NCI-H2227 treated with DMSO at 0.1 percent for 48 hours (cell line): ENCODE measurements around the gene LPIN1.

Experiments used
- DNase-seq: peaks from one replicate; lab custom pipeline; 2025; lab: John Stamatoyannopoulos, UW

Gene LPIN1

GRCh38 chr2:11866358-11867335, 120.2 kb downstream of the LPIN1 start:
- DNase-seq = no peak

GRCh38 chr2:11867926-11868325, 121.5 kb downstream of the LPIN1 start:
- DNase-seq = no peak

- DNase-seq = no peak
Measured at GRCh38 chr2:11869391-11869991, 123.1 kb downstream of the LPIN1 start.

- no peak for DNase-seq
Measured at GRCh38 chr2:11870064-11870463, 123.6 kb downstream of the LPIN1 start.

- no peak for DNase-seq
Measured at GRCh38 chr2:11870584-11870983, 124.2 kb downstream of the LPIN1 start.

GRCh38 chr2:11871421-11871820, 125.0 kb downstream of the LPIN1 start:
- DNase-seq = no peak

GRCh38 chr2:11872247-11872947, 126.0 kb downstream of the LPIN1 start:
- no peak for DNase-seq

GRCh38 chr2:11872948-11873269, 126.5 kb downstream of the LPIN1 start:
- no peak for DNase-seq

- DNase-seq = no peak
Measured at GRCh38 chr2:11873356-11874154, 127.1 kb downstream of the LPIN1 start.

- no peak for DNase-seq
Measured at GRCh38 chr2:11874861-11875260, 128.4 kb downstream of the LPIN1 start.

GRCh38 chr2:11875481-11875880, 129.0 kb downstream of the LPIN1 start:
- no peak for DNase-seq

- DNase-seq = no peak
Measured at GRCh38 chr2:11876436-11876835, 130.0 kb downstream of the LPIN1 start.

GRCh38 chr2:11876889-11877288, 130.5 kb downstream of the LPIN1 start:
- no peak for DNase-seq
